ENCODE results near the gene CORO6. TPM values are rescaled to one million over a fixed set of nuclear protein-coding genes. Genes with fewer than 3 reads are reported as not detected.
A peak's percentile ranks its signal among the peaks of the same experiment; 100 is the strongest.

CORO6 gene
- total and polyA plus RNA-seq, 7 donors, result 182 to 710 (median 494) TPM

- Histone ChIP-seq H3K27me3 (ENCODE audit: insufficient read depth in 3 of 3, low read length in 2 of 3) (no peaks in the 10 kb centered on the region), H3K36me3 (ENCODE audit: insufficient read depth in 1 of 2, low read depth in 1 of 2) (no peaks in the 10 kb centered on the region), H3K4me1 (peaks cover 19% of the 10 kb centered on the region), H3K9me3 (no peaks in the 10 kb centered on the region), H3K4me3 (no peak overlapping the region), H3K27ac (peak overlapping the region; percentile 68)
- 34 to 60% (median 45%) methylated on average over 9 to 15 of the region's 15 CpGs for WGBS, 3 donors
- no peak for TF ChIP-seq CTCF (IDR thresholded peaks at IDR 0.05)
- ATAC-seq, result peak in 3 of 4 donors; percentile 14 to 64 (median 25)
- intact Hi-C loops (cut with DNase I), result no loop called here
- peak in 1 of 2 donors; percentile 73 for DNase-seq
These were observed 13.7 kb downstream of the CORO6 start for GRCh38 chr17:29608986-29609385.

- intact Hi-C loops (cut with DNase I), result no loop called here
- TF ChIP-seq CTCF (IDR thresholded peaks at IDR 0.05), result no peak
- Histone ChIP-seq H3K4me3 (no peak overlapping the region), H3K36me3 (ENCODE audit: insufficient read depth in 1 of 2, low read depth in 1 of 2) (no peaks in the 10 kb centered on the region), H3K27me3 (ENCODE audit: insufficient read depth in 3 of 3, low read length in 2 of 3) (no peaks in the 10 kb centered on the region), H3K9me3 (no peaks in the 10 kb centered on the region), H3K4me1 (peaks cover 13% of the 10 kb centered on the region), H3K27ac (no peak overlapping the region)
- ATAC-seq, result no peak
- 90 to 93% (median 91%) methylated on average over 29 of the region's 29 CpGs for WGBS, 3 donors
- peak in 1 of 2 donors; percentile 50 for DNase-seq
These were observed 15.0 kb downstream of the CORO6 start for GRCh38 chr17:29607557-29608195.

- Histone ChIP-seq H3K4me3 (no peak overlapping the region), H3K27ac (no peak overlapping the region), H3K27me3 (ENCODE audit: insufficient read depth in 3 of 3, low read length in 2 of 3) (no peaks in the 10 kb centered on the region), H3K4me1 (no peaks in the 10 kb centered on the region), H3K36me3 (ENCODE audit: insufficient read depth in 1 of 2, low read depth in 1 of 2) (no peaks in the 10 kb centered on the region), H3K9me3 (no peaks in the 10 kb centered on the region)
- ATAC-seq (no peak), DNase-seq (peak in 1 of 2 donors; percentile 35)
- intact Hi-C loops (cut with DNase I), result no loop called here
- no peak for TF ChIP-seq CTCF (IDR thresholded peaks at IDR 0.05)
- WGBS, 3 donors, result 83 to 91% (median 87%) methylated on average over 6 of the region's 6 CpGs
These were observed 19.5 kb downstream of the CORO6 start for GRCh38 chr17:29603109-29603674.

DNA sequence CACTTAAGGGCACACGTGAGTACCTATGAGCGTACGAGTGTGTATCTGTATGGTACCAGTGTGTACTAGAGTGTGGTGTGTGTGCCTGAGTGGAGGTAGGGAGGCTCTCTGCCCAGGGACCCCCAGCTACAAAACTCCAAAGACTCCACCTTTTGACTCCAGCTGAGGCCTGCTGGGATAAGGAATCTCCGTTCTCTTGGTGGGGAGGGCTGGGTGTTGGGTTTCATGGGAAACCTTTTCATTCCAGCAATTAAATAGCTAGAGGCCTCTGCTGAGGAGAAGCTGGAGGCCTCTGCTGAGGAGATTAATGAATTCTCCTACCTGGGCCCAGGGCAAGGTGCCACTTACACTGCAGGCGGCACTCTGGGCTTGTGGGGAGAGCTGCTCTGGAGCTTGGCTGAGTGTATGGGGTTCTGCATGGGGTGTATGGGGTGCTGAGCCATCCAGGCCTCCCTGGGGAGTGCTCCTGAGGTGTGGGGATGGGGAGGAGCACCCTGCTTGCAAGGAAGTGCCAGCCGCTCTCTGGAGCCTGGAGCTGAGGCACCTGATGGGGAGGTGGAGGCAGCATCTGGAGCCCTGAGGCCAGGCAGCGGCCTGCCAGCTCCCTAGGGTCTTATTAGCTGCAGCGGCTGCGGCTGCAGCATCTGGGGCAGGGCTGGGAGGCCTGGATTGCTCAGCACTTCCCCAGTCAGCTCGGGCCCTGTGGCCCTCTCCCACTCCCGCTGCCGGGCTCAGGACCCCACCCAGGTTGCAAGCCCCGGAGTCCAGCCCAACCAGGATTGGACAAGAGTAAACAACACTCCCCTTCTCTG, 25.1 kb downstream of the CORO6 start:
- 59 to 68% (median 67%) methylated on average over 13 of the region's 13 CpGs for WGBS, 3 donors
- Histone ChIP-seq H3K4me1 (peaks cover 16% of the 10 kb centered on the region), H3K36me3 (ENCODE audit: insufficient read depth in 1 of 2, low read depth in 1 of 2) (no peaks in the 10 kb centered on the region), H3K9me3 (no peaks in the 10 kb centered on the region), H3K4me3 (no peak overlapping the region), H3K27ac (no peak overlapping the region), H3K27me3 (ENCODE audit: insufficient read depth in 3 of 3, low read length in 2 of 3) (no peaks in the 10 kb centered on the region)
- ATAC-seq (no peak), DNase-seq (no peak)
- TF ChIP-seq CTCF (IDR thresholded peaks at IDR 0.05), result no peak
- intact Hi-C loops (cut with DNase I), result no loop called here
